Calu3 (cell line): Measurements from ENCODE around the gene TTC8. TPM values are rescaled to one million over a fixed set of nuclear protein-coding genes. Genes with fewer than 3 reads are reported as not detected.

Source experiments
- BruUV-seq: library from RNA; stranded (reverse); fragments of 400-500 nt; replicated peaks from 2 replicates; lab custom pipeline; 2021; lab: Mats Ljungman, UMichigan
- CTCF ChIA-PET: fragments of 300-600 bp; sonication (Branson Sonifier 250); formaldehyde crosslinking; loops from one replicate; lab custom pipeline; 2022; ENCODE audit warnings: antibody characterized with exemption; lab: Charles Lee
- DNase-seq: peaks from one replicate; pipeline ENCODE4 v3.0.0; 2022
- H3K27ac Mint-ChIP-seq: one replicate; pipeline ENCODE4 v1.8.0; 2022; ENCODE audit warnings: mixed read lengths; ENCODE audit not compliant: unreplicated experiment
- H3K27me3 Mint-ChIP-seq: one replicate; pipeline ENCODE4 v1.8.0; 2022; ENCODE audit warnings: mixed read lengths; ENCODE audit not compliant: unreplicated experiment
- H3K36me3 Mint-ChIP-seq: one replicate; pipeline ENCODE4 v1.8.0; 2022; ENCODE audit warnings: mild to moderate bottlenecking, moderate library complexity, mixed read lengths; ENCODE audit not compliant: insufficient read depth, unreplicated experiment
- H3K4me1 Mint-ChIP-seq: one replicate; pipeline ENCODE4 v1.8.0; 2022; ENCODE audit warnings: mild to moderate bottlenecking, low read depth, mixed read lengths; ENCODE audit not compliant: unreplicated experiment
- H3K4me3 Mint-ChIP-seq: one replicate; pipeline ENCODE4 v1.8.0; 2022; ENCODE audit warnings: mild to moderate bottlenecking, low read depth, moderate library complexity, mixed read lengths; ENCODE audit not compliant: unreplicated experiment
- H3K9me3 Mint-ChIP-seq: one replicate; pipeline ENCODE4 v1.8.0; 2022; ENCODE audit warnings: low read depth, mixed read lengths; ENCODE audit not compliant: unreplicated experiment
- intact Hi-C: fragments of 100-400 bp; cut with micrococcal nuclease; formaldehyde crosslinking; loops from one replicate; pipeline ENCODE4 v1.10.0; 2022; ENCODE audit not compliant: unreplicated experiment
- total RNA-seq: library from RNA; stranded (reverse); gene quantifications from 2 replicates; pipeline ENCODE4 v1.2.3, GENCODE V29; 2022
- TF ChIP-seq, protein P1 (sequence below): fragments of 200-600 bp; IDR thresholded peaks from one replicate; pipeline ENCODE4 v1.8.0; 2022; ENCODE audit warnings: antibody characterized with exemption; ENCODE audit not compliant: unreplicated experiment

TTC8 gene
- total RNA-seq, 1 experiment from 2014 or later: 17.0 TPM

DNA sequence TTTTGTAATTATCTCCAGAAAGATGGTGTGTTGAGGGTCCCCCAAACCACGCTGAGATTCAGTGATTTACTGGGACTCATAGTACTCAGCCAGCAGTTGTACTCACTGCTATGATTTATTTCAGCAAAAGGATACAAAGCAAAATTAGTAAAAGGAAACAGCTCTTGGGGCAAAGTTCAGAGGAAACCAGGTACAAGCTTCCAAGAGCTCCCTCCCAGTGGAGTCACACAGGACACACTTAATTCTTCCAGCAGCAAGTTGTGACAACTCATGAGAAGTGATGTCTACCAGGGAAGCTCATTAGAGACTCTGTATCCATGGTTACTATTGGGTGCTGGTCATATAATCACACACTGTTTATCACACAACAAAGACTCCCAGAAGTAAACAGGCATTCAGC lies 38.7 kb downstream of the TTC8 start:
- intact Hi-C loops: no loop called here
- TF ChIP-seq, protein P1, sequence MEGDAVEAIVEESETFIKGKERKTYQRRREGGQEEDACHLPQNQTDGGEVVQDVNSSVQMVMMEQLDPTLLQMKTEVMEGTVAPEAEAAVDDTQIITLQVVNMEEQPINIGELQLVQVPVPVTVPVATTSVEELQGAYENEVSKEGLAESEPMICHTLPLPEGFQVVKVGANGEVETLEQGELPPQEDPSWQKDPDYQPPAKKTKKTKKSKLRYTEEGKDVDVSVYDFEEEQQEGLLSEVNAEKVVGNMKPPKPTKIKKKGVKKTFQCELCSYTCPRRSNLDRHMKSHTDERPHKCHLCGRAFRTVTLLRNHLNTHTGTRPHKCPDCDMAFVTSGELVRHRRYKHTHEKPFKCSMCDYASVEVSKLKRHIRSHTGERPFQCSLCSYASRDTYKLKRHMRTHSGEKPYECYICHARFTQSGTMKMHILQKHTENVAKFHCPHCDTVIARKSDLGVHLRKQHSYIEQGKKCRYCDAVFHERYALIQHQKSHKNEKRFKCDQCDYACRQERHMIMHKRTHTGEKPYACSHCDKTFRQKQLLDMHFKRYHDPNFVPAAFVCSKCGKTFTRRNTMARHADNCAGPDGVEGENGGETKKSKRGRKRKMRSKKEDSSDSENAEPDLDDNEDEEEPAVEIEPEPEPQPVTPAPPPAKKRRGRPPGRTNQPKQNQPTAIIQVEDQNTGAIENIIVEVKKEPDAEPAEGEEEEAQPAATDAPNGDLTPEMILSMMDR: no peak
- Mint-ChIP-seq H3K36me3 (no peaks in the 10 kb centered on the region), H3K4me1 (no peaks in the 10 kb centered on the region), H3K9me3 (no peaks in the 10 kb centered on the region), H3K4me3 (no peak overlapping the region), H3K27me3 (no peaks in the 10 kb centered on the region), H3K27ac (no peak overlapping the region)
- CTCF ChIA-PET: no interaction called here
- no TSS peak for BruUV-seq
- no peak for DNase-seq

GRCh38 chr14:88864198-88864597 lies 39.7 kb downstream of the TTC8 start:
- Mint-ChIP-seq H3K27me3 (no peaks in the 10 kb centered on the region), H3K4me1 (no peaks in the 10 kb centered on the region), H3K27ac (no peak overlapping the region), H3K36me3 (no peaks in the 10 kb centered on the region), H3K9me3 (no peaks in the 10 kb centered on the region), H3K4me3 (no peak overlapping the region)
- intact Hi-C loops: no loop called here
- TF ChIP-seq, protein P1: no peak
- CTCF ChIA-PET: no interaction called here
- BruUV-seq: no TSS peak
- DNase-seq: no peak

- Mint-ChIP-seq H3K4me1 (no peaks in the 10 kb centered on the region), H3K4me3 (no peak overlapping the region), H3K27me3 (no peaks in the 10 kb centered on the region), H3K36me3 (no peaks in the 10 kb centered on the region), H3K27ac (no peak overlapping the region), H3K9me3 (no peaks in the 10 kb centered on the region)
- no peak for DNase-seq
- intact Hi-C loops: no loop called here
- BruUV-seq: no TSS peak
- TF ChIP-seq, protein P1: no peak
- CTCF ChIA-PET: interaction anchor here (1.0 kb wide), 1 partner anchor 199 kb away, joined by 3 read pairs; no protein-coding TSS in a partner anchor
These were observed 41.9 kb downstream of the TTC8 start for GRCh38 chr14:88866305-88866704.

- Mint-ChIP-seq H3K27ac (no peak overlapping the region), H3K4me3 (no peak overlapping the region), H3K9me3 (no peaks in the 10 kb centered on the region), H3K4me1 (no peaks in the 10 kb centered on the region), H3K27me3 (no peaks in the 10 kb centered on the region), H3K36me3 (no peaks in the 10 kb centered on the region)
- intact Hi-C loops: loop anchor here (1.0 kb wide), 1 partner anchor 201 kb away; no protein-coding TSS in a partner anchor
- DNase-seq: no peak
- BruUV-seq: no TSS peak
- TF ChIP-seq, protein P1: no peak
- CTCF ChIA-PET: interaction anchor here (0.5 to 1.0 kb wide), 2 partner anchors 57 to 201 kb away, joined by 4 read pairs; no protein-coding TSS in a partner anchor
These were observed 44.2 kb downstream of the TTC8 start for GRCh38 chr14:88868558-88869159.
